Glomerular visceral epithelial cell (primary cell): Measurements from ENCODE around the gene MATCAP1.
A peak's percentile ranks its signal among the peaks of the same experiment; 100 is the strongest.

Source experiments
- DNase-seq: peaks from one replicate; pipeline ENCODE4 v3.0.0-alpha.2; 2016; ENCODE audit errors: extremely low spot score

MATCAP1 gene

DNA sequence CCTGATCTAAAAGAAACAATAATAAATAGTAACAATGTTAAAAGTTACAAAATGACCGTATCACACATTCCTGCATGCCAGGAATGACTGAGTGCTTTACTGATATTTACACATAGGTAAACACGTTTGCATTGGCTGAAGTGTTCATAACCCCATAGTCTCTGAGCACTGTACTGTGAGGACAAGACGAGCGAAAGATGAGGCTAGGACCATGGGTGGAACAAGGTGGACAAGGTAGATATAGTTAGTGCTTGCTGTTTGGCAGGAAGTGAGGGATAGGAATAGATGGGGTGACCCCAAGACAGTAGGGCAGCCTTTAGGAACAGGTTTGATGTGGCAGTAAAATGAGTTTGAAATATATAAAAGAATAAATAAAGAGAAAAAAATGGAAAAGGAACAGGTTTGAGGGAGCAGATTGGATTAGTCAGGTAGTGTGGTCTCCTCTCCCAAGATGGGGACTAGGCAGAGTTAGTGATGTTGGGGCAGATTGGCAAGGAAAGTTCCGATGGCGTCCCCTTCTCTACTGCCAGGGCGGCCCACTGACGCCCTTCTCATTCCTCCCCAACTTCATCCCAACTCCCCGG, 7.7 kb upstream of the MATCAP1 start:
- DNase-seq, result no peak

DNA sequence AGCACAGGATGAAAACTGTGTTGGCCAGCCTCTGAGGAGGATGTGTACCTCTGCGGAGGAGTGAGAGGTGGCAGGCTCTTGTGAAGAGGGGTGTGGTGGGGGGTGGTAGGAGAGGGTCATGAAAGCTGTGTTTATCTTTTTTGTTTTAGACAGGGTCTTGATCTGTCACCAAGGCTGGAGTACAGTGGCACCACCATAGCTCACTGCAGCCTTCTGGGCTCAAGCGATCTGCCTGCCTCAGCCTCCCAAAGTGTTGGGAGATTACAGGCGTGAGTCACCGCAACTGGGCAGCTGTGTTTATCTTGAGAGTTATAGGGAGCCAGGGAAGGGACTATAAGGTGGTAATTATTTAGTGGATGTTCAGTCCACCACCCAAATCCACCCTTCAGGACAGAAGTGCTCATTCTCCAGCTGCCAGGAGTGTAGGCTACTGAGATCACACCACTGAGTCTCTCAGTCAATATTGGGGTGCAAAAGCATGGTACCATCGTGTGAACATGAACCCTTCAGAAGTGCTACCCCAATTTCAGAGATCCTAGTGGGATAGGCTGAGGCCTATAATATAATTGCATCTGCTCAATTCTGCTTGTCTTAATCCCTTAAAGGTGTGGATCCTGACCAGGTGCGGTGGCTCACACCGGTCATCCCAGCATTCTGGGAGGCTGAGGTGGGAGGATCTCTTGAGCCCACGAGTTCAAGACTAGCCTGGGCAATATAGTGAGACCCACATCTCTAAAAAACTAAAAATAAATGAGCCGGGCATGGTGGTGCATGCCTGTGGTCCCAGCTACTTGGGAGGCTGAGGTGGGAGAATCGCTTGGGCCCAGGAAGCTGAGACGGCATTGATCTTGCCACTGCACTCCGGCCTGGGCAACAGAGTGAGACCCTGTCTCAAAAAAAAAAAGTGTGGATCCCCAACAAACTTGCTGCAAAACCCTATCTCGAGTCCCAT, 7.0 kb upstream of the MATCAP1 start:
- no peak for DNase-seq

DNA sequence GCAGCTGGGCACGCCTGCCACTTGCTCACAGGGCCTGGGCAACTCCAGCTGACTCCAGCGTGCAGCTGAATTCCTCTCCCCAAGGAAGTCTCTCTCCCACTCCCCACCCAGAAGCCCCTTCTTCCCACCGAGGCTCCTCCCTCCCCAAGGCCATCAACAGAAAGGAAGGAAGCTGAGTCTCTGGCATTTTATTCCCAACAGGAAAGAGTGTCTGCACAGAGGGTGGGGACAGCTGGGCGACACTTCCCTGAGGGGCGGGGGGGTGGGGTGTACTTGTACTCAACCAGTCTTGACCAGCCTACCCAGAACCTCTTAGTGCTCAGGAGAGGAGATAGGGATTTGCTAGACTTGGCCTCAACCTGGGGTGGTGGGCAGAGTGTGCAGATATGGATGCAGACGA, 6.3 kb upstream of the MATCAP1 start, which contains the start of gene EXOC3L1:
Gene EXOC3L1 (minus strand): TSS at position 96 of the 400 bp plus-strand sequence. CDS start 460 bp downstream, outside the sequence.
- DNase-seq, result no peak

DNA sequence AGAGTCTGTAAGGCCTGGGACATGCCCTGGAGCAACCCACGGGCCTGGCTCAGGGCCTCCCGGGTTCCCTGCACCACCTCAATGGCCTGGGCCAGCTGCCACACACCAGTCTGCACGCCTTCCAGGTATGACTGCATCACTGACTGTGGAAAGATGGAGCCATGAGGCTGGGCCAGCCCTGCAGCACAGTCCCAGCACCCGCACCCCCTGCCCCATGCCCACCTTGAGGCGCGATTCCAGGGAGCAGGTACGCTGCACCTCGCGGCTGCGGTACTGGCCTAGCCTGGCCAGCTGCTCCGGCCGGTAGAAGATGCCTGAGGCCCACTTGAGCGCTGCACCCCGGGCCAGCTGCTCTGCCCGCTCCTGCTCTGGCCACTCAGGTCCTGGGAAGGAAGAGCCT, 5.0 kb upstream of the MATCAP1 start:
- no peak for DNase-seq

DNA sequence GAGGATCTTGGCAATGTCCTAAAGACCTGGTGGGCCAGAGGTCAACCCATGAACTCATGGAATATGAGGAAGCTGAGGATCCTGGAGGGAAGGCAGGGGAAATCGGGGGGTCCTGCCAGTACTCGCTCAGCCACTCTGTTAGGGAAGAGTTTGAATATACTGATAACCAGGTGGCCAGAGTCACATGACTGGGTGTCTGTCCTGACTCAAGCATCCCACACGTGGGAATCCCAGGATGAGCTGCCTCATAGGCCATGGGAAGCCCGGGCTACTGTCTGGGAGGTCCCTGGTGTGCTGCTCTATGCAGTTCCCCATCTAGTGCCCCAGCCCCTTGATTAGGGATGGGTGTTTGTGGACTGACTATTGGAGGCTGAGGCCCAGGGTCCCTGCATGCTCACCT, 4.6 kb upstream of the MATCAP1 start:
- DNase-seq, result no peak

DNA sequence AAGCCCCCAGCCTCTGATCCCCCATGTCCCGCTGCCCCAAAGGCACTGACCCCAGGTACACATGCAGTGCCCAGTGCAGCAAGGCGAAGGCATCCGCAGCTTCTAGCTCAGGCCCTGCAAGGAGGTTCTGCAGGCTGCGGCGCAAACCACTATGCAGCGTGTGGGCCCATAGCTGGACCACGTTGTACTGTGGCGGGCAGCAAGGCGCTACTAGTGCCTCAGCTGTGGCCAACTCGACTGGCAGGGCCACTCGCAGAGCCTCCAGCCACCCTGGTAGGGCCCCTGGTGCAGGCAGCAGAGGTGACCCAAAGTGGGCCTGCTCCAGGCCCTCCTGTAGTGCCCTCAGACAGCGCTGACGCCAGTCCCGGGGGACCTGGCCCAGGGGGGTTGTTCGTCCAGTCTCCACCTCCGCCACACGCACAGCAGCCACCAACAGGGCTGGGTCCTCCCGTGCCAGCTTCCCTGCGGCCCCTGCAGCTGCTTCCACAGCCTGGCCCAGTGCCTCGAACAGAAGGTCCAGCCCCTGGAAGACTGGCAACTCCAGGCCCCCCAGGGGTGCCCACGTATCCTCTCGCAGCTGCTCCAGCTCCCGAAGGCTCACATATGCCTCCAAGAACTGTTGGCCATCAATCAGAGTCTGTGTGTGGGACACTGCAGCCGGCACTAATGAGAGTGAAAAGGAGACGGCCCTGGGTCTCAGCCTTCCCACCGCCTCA, 3.6 kb upstream of the MATCAP1 start:
- DNase-seq, result no peak

DNA sequence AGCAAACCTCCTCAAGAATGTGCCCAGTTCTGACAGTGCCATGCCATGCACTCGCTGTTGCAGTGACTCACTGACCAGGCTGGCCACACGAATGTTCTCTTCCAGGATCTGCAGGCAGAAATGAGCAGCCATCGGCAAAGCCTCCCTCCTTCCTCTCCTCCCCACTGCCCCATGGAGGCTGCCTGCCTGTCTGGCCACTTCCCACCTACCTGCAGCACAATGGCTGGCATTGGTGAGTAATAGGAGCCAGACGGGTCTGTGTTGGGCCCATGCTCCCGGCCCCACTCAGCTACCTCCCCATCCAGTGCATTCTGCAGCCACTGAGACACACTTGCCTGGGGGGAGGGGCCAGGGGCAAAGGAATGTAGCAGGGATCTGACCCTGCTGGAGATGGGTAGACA, 2.8 kb upstream of the MATCAP1 start:
- peak; percentile 83 for DNase-seq

DNA sequence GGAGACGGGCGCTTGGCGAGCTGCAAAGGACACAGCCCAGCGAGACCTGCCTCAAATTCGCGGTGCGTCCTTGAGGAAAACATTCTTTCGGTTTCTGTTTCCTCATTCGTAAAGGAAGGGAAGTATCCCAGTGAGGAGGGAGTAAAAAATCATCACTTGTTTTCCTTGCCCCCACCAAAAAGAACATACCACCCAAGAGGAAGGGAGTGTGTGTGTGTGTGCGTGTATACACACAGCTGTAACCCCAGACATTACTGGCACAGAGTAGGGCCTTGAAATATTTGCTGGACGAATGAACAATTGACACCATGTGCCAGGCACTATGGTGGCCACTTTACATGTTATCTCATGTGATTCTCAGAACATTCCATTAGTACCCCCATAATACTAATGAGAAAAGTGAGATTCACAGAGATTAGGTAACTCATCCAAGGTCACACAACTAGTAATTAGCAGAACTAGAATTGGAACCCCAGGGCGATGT, 1.9 kb upstream of the MATCAP1 start:
- DNase-seq, result no peak

DNA sequence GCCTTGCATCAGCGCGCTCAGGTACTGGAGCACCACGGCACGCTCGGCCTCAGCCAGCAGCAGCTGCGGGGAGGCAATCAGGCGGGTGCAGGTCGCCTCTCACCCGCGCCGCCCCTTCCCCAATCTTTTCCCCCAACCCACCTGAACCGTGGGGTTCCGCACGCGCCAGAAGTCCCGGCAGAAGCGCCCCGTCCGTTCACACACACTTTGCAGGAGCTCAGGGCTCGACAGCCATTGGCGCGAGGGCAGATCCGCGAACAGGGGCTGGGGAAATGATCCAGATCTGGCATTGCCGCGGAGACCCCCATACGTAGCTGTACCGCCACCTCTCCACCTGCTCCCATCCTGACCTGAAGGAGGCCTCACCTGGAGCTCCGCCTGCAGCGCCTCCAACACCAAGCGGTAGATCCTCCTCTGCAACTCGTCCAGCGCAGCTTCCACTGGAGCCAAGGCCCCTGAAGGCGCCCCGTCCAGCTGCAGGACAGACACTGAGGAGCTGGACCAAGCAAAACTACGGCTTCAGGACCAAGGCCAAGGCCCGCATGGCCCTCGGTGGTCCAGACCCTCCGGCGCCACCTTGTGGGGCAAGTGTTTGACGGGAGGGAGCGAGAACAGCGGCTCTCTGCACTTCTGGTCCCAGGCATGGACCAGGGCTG, 1.4 kb upstream of the MATCAP1 start:
- peak; percentile 88 for DNase-seq

DNA sequence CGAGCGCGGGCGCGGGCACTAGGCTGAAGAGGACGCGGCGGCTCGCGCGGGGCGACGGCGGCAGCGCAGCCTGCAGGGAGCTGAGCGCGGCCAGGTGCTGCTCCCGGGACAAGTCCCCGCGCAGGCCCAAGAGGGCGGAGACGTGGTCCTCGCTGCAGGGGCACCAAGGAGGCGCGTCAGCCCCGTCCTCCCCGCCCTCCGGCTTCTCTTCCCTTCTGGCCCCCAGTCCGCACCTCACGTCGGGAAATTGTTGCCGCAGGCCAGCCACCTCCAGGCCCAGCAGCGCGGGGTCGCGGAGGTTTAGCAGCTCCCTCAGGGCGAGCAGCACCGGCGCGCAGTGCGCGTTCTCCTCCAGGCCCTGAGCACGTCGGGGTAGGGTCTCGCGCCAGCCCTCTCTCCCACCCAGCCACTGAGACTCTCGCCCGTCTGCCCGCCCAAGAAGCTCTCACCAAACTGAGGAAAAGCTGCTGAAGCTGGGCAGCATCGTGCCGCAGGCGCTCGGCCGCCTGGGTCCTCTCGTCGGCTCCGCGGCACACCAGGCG, 761 bp upstream of the MATCAP1 start:
- no peak for DNase-seq

DNA sequence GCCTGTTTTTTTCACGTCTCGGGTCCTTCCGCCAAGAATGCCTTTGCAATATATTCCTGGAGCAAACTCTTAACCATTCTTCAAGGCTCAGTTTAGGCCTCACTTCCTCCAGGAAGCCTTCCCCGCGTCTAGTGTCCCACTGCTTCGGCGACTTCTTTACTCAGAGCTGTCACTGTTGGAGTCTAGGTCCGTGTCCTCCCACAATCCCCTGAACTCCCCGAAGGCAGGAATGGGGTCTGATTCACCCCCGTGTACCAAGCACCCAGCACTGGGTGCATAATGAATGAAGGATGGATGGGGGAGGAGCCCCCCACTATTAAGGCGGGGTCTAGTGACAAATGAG, 508 bp downstream of the MATCAP1 start:
- DNase-seq, result no peak

DNA sequence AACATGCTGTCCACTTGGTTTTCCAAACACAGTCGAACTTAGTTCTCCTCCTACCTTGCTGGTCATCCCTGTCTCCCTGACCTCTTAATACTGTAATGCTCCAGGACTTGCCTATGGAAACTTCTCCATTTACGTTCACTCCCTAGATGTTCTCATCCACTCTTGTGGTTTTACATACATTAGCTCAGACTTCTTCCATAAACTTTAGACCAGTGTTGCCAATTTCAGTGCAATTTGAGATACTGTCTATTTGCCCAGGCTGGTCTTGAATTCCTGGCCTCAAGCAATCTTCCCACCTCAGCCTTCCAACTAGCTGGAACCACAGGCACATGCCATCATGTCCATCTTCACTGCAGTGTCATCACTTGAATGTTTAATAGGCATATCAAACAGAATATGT, 1.5 kb downstream of the MATCAP1 start:
- no peak for DNase-seq

DNA sequence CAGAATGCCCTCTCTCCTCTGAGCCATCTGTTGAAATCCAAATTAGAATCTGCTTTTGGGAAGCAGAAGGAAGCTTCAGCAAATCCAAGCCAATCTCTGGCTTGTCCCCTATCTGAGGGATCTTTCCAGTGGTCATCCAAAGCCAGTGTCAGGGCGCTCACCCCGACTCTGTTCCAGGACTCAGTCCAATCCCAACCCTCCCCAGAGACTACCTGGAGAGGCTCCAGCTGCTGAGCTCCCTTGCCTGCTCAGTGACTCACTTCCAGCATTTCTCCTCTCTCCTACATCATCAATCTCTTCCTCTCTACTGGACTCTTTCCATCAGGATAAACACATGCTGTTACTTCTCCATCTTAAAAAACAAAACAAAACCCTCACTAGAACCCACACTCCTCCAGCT, 2.4 kb downstream of the MATCAP1 start:
- DNase-seq, result peak; percentile 24

DNA sequence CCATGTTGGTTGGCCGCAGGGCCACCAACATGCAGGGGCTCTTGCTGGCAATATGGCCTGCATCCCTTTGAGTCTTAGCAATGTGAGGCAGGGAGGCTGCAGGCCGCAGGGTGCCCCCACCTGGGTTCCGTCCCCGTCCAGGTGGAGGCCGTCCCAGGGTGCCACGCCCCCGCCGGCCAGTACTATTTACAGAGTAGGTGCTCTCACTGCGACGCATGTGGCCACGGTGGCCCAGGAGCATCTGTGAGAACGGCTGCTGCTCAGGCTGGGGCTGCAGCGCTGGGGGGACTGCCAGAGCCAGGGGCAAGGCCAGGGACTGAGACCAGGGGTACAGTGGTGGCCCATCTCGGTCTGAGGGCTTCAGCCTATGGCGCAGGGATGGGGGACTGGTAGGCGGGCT, 3.6 kb downstream of the MATCAP1 start:
- no peak for DNase-seq

DNA sequence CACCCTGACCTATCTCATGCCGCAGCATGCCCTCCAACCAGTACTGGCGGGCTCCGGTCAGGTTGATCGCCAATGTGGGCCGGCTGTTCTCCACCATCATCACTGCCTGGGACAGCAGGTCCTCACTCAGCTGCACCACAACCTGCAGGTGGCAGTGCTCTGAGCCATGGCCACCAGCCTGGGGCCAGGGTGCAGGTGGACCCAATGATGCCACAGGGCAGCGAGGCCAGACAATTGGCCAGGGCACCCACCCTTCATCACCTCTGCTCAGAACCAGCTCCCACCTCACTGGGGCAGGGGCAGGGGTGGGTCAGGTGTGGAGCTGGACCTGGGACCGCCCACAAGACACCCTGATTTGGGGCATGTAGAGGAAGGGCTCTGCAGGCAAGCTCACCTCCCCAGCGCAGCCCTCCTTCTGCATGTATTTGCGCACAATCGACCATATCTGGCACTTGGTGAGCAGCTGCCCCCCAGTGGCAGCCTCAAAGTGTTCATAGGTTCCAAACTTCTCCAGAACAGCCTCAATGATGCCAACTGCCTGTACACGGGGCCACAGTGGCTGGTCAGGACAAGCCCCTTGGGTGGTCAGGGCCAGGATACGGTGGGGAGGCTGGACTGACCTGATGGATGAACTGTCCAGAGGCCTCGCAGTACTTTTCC, 4.2 kb downstream of the MATCAP1 start:
- no peak for DNase-seq

DNA sequence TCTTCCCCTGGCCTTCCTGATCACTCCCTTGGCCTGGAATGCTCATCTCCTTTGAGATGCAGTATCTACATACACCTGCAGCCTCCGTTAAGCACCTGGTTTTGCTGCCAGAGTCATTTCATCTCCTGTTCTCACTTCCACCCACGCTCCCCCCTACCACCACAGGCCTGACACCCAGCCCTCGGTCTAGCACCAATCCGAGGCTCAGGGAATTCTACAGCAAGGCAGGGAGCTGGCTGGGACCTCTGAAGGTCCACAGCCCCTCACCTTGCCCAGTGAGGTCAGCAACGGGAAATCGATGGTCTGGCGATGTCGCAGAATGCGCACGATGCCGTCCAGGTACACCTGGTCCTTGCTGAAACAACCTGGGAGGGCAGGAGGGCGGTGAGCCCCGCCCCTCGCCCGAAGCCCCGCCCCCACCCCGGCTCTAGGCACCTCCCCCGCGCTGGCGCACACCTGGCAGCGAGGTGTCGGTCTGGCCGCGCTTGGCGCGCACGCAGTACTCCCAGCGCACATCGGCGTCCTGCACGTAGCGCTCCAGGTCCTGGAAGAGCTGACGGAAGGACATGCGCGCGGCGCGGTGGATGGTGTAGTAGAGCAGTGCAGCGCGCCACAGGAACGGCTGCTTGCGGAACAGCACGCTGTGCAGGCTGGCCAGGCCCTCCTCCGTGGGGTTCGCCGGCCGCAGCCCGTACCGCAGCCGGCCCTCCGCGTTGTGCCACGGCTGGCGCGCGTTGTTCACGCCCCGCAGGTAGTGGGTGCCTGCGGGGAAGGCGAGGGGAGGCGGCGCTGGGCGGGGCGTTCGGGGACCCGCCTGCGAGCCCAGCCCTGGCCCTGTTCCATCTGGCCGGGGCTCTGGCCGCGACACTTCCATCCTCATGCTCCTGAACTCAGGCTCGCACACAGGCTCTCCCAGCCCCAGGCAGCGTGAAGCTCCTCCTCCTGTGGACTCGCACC, 5.7 kb downstream of the MATCAP1 start:
- no peak for DNase-seq

DNA sequence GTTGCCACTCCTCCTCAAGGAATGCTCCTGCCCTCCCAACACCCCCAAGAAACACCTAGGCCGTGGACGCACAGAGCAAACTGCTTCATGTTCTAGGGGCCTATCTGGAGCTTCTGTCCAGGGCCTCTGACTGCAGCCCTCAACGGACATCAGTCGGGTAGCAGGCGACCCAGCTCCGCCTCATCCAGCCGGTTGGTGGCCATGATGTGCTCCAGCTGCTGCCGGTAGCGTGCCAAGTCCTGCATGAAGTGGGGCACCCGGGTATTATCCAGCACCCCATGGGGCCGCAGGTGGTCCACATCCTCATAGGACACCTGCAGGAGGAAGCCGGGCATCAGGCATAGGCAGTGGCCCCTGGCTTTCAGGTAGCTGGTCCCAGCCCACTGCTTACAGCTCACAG, 7.1 kb downstream of the MATCAP1 start:
- no peak for DNase-seq

DNA sequence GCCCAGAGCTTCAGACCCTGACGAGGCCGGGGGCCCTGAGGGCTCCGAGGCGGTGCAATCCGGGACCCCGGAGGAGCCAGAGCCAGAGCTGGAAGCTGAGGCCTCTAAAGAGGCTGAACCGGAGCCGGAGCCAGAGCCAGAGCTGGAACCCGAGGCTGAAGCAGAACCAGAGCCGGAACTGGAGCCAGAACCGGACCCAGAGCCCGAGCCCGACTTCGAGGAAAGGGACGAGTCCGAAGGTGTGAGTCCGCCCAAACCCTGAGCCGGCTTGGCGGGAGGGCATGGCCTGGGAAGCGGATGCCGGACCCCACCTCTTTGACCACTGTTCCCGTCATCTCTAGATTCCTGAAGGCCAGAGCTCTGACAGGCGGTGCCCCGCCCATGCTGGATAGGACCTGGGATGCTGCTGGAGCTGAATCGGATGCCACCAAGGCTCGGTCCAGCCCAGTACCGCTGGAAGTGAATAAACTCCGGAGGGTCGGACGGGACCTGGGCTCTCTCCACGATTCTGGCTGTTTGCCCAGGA, 9.0 kb downstream of the MATCAP1 start:
- no peak for DNase-seq

DNA sequence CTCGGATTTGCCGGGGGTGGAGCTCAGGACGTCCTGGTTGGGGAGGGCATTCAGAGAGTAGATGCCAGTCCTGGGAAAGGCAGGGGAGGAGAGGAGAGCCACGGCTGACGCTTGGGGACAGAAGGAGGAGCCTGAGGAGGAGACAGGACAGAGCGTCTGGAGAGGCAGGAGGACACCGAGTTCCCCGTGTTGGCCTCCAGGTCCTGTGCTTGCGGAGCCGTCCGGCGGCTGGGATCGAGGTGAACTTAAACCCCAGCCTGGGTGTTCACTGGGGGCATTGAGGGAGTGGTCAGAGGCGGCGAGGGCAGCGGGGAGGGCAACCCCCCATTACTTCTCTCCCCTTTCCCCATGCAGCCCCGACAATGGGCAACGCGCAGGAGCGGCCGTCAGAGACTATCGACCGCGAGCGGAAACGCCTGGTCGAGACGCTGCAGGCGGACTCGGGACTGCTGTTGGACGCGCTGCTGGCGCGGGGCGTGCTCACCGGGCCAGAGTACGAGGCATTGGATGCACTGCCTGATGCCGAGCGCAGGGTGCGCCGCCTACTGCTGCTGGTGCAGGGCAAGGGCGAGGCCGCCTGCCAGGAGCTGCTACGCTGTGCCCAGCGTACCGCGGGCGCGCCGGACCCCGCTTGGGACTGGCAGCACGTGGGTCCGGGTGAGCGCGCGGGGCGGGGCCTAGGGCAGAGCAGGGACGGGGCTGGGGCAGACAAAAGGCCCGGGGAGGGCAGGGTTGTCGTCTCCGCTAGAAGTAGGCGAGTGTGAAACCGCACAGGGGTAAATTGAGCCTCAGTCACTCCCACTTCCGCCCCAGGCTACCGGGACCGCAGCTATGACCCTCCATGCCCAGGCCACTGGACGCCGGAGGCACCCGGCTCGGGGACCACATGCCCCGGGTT, 9.7 kb downstream of the MATCAP1 start:
- peak; percentile 87 for DNase-seq
